GM10847 (cell line): ENCODE results near the gene PHYKPL.
A peak's percentile ranks its signal among the peaks of the same experiment; 100 is the strongest.

ENCODE experiments used
- POLR2A ChIP-seq: IDR thresholded peaks from 2 replicates; pipeline ENCODE4 v1.6.1; 2011; ENCODE audit not compliant: insufficient read length; ENCODE audit errors: extremely low read depth

The PHYKPL gene

DNA sequence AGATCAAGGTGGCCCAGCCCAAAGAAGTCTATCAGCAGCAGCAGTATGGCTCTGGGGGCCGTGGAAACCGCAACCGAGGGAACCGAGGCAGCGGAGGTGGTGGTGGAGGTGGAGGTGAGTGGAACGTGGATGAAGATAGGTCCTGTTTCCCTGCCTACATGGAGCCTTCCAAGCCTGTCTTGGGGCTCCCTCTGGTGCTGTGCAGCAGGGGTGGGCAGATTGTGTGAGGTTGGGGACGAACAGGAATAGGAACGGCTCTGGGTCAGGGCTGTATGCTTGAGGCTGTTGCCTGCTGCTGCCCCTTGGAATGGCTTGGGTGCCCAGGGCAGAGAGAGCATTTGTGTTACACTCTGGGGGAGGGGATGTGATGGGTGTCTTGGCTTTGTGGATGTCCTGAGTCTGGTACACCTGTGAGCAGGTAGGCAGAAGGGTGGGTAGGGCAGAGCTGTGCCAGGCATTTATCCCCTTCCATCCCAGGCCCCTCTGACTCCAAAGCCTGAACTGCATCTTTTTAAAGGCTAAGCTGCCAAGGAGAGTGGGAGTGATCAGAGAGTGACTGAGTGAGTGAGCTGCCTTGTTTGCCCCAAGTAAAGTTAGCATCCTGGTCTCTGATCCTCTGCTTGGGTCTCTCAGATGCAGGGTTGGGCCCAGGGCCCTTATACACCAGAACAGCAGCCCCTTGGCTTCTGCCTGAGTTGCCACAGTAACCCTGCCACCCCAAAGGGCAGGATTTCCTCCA, 23.1 kb downstream of the PHYKPL start:
- TF ChIP-seq POLR2A, result peak; percentile 7

DNA sequence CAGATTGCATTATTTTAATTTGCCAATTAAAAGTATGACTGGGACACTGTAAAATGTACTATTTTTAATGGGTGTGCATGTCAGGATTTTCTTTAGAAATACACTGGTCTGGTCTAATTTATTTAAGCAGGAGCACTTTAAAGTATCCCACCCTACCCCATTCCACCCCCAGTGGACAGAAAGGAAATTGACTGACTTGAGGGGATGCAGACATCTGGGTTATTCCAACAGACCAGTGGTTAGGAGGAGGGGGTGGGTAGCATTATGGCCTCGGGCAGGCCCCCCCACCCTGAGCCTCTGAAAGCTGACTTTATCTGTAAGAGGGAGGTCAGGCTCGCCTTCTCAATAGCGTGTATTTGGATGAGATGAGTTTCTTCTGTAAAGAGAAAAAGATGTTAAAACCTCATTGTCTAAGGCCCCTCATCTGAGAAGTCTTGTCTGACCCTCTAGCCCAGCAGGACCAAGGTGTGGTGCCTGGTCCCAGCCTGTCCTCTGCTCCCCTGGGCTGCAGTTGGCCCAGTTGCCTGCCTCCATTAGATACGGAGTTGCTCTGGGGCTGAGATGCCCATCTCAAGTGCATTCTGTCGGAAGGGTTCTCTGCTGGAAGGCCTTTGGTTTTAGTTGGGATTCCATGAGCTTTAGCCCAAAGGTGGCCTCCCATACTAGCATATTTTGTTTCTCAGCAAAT, 23.9 kb downstream of the PHYKPL start:
- peak; percentile 6 for TF ChIP-seq POLR2A

DNA sequence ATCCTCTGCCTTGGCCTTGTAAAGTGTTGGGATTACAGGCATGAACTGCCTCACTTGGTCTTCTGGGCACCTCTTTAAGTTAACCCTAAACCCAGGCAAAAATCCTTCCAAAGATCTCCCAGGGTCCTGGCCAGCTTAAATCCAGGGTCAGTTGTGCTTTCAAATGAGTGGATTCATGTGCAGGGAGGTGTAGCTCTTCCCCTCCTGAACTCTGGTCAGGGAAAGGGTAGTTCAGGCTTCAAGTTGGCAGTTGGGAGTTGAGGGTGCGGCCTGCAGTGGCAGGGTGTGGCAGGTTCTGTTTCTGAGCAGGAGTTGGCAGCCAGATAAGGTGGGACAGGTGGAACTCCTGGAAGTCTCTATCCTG, 24.7 kb downstream of the PHYKPL start:
- TF ChIP-seq POLR2A, result no peak

DNA sequence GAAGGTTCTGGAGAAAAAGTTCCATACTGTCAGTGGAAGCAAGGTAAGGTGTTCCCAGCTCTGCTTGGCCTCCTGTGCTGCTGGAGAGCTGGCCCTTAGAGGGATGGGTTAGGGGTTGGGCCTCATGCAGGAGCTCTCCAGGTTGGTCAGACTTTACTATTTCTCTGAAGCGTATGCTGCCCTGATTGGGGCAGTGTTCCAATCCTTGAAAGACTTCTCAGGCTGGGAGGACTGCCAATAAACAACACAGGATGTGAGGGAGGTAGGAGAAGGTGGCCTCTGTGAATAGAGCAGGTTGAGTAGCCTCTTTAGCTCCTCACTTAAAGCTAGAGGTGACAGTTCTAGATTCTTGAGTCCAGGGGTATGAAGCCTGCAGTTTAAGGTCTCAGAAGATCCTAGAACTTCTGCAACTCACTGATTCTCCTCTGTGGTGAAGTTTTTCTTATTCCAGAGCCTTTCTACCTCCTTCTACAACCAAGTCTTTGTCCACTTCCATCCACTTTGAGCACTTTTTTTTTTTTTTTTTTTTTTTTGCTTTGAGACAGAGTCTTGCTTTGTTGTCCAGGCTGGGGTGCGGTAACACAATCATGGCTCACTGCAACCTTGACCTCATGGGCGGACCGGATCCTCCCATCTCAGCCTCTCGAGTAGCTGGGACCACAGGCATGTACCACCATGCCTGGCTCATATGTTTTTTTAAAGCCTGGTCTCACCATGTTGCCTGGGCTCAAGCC, 25.3 kb downstream of the PHYKPL start:
- no peak for TF ChIP-seq POLR2A

DNA sequence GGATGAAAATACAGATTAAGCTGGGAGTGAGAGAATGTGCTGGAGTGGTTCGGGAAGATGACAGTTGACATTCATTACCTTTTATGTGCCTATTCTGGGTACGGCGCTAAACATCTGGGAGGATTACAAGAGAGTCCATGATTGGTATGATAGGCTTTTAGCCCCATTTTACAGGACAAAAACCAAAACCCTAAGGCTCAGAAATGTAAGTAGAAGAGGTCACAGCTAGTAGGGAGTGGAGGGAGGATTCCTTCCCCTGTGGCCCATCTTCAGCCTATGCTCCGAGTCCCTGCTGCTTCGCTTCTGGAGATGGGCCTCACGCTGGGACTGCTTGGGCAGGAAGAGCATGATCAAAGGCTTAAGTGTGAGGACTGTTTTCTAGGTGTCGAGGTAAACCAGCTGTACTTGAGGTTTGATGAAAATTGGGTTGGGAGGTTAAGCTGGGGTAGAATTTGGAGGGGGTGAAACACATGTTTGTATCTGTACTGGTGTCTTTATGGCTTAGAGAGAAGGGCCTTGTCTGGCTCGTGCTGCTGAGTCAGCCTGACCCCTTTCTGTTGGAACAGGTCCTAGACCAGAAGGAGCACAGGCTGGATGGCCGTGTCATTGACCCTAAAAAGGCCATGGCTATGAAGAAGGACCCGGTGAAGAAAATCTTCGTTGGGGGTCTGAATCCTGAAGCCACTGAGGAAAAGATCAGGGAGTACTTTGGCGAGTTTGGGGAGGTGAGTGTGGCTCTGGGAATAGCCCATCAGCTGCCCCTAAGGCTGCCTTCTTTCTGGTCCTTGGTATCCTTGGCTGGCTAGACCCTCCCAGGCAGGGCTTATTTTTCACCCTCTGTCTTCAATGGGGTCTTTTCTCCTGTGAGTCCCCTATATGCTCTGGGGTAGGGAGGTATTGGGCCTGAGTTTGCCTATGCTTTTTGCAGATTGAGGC, 26.2 kb downstream of the PHYKPL start:
- TF ChIP-seq POLR2A, result no peak

DNA sequence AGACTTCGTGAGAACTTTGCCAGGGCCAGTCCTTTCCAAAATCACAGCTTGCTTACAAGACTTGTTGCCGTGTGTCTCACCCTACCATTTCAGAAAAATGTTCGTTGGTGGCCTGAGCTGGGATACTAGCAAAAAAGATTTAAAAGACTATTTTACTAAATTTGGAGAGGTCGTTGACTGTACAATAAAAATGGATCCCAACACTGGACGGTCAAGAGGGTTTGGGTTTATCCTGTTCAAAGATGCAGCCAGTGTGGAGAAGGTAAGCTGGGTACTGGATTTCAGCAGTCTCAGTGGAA, 26.9 kb downstream of the PHYKPL start:
- no peak for TF ChIP-seq POLR2A

DNA sequence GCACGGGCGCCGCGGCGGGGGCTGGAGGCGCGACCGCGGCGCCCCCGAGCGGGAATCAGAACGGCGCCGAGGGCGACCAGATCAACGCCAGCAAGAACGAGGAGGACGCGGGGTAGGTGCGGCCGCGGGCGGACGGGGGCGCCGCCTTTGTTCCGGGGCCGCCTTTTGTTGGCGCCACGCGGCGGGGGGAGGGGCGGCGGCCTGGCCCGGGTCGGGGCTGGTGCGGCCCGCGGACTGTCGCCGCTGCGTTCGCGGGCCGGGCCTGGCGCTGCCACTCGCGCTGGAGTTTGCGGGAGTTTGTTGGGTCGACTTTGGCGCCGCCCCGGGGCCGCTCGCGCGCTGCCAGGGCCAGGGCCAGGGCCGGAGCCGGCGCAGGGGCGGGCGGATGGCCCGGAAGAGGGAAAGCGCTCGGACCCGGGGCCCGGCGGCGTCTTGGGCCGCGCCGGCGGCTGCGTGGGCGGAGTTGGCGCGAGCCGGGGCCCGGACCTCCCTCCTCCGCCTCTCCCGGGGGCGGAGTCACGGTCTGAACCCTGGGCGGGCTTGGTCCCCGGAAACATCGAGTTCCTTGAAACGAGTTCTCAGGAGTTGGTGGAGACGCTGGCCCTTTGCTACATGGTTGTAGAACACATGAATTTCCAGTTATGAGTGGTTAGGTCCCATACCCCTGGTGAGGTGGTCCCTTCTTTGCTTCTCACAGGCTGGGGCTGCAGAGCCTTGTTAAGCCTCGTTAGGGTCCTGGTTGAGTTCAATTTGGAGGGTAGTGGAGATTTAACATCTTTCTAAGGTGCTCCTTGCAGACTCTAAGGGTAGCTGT, 27.5 kb downstream of the PHYKPL start:
- no peak for TF ChIP-seq POLR2A

DNA sequence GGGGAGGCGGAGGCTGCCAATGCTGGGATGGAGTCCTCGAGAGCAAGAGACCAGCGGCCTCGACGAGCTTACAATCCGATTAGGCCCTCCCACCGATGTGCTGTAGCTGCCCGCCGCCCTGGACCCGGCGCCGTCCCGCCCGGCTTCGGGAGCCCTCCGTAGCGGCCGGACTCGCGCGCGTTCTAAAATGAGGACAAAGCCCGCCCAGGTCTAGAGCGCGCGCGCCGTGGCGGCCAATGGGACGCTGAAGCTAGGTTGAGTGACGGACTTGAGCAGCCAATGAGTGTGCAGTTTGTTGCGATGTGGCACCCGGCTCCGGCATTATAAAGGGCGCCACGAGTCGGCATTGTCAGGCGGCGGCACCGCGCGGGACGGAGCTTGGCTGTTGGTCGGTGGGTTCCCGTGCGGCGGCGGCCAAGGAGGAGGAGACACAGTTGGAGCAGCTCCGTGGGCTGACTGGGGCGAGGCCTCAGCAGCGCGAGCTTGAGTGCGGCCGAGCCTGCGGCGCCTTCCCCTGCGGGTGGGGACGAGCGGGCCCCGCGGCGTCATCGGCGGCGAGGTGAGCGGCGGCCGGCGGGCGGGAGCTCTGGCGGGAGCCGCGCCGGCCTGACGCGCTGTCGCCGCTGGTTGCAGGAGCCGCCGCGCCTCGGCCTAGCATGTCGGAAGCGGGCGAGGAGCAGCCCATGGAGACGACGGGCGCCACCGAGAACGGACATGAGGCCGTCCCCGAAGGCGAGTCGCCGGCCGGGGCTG, 28.2 kb downstream of the PHYKPL start, which contains the start of gene HNRNPAB:
TSS of gene HNRNPAB (plus strand) at position 352 of the 753 bp plus-strand sequence. CDS start at position 657, 305 bp downstream.
- TF ChIP-seq POLR2A, result peak; percentile 100

DNA sequence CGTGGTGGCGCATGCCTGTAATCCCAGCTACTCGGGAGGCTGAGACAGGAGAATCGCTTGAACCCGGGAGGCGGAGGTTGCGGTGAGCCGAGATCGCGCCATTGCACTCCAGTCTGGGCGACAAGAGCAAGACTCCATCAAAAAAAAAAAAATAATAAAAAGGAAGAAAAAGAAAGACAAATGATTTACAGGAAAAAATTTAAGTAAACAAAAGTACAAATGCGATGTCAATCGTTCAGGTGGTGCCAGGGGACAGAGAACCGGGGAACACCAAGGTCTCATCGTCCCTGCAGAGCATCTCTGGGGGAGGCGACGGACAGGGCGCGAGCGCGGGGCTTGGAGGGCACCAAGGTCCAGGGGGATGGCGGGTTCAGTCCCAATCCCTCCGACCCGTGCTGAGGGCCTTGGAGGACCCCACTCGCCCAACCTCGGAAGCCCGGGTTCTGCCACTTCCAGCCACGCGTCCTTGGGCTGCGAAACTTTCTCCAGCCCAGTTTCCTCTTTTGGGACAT, 28.9 kb downstream of the PHYKPL start:
- TF ChIP-seq POLR2A, result no peak

DNA sequence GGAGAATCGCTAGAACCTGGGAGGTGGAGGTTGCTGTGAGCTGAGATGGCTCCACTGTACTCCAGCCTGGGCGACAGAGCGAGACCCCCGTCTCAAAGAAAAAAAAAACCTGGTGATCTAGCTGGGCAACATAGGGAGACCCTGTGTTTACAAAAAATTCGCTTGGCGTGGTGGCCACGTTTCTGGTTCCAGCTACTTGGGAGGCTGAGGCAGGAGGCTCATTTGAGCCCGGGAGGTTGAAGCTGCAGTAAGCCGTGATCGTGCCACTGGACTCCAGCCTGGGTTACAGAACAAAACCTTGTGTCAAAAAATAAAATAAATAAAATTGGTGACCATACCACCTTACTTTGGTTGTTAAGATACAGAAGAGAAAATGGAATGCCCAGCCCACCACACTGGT, 30.1 kb downstream of the PHYKPL start:
- no peak for TF ChIP-seq POLR2A

DNA sequence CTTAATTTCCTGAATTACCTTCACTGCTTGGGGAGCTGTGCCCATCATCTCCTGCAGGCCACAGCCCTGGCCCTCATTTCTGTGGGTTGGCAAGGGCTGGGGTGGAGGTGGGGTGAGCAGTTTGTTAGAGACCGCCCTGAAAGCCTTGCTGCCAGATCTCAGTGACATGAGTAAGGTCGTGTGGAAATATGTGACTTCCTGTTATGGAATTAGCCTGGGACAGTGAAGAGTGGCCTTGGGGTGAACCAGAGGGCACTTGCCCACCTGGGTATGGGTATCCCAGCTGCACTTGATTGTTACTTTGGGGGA, 30.7 kb downstream of the PHYKPL start:
- TF ChIP-seq POLR2A, result no peak

DNA sequence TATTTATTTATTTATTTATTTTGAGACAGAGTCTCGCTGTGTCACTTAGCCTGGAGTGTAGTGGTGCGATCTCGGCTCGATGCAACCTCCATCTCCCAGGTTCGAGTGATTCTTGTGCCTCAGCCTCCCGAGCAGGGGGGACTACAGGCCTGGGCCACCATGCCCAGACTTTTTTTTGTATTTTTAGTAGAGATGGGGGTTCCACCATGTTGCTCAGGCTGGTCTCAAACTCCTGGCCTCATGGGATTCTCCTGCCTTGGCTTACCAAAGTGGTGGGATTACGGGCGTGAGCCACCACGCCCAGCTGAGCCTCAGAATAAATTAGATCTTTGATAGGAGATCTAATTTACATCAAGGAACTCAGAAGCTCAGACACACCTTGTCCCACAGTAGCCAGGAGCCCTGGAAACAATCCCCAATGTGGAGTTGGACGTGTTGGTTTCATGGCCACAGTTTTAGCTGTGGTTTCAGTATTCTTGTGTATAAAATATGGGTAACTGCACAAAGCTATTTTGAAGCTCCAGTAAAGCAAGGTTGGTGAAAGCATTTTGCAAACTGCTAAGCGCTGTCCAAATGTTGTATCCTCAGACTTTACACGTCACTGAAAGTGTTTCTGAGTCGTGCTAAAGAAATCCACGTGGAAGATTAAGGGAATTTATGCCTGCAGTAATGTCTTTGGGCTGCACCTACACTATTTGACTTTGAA, 31.2 kb downstream of the PHYKPL start:
- no peak for TF ChIP-seq POLR2A
